GM19240 (cell line): ENCODE results near the gene KLF2.
"Not testable (repeated sequence)": the region's sequence is repeated elsewhere in the genome, so short reads cannot be mapped to it uniquely, and the experiment has no call there.

Experiments
- DNase-seq: peaks from one replicate; pipeline ENCODE4 v3.0.0; 2011; ENCODE audit warnings: low spot score; ENCODE audit not compliant: insufficient read length

KLF2 gene

DNA sequence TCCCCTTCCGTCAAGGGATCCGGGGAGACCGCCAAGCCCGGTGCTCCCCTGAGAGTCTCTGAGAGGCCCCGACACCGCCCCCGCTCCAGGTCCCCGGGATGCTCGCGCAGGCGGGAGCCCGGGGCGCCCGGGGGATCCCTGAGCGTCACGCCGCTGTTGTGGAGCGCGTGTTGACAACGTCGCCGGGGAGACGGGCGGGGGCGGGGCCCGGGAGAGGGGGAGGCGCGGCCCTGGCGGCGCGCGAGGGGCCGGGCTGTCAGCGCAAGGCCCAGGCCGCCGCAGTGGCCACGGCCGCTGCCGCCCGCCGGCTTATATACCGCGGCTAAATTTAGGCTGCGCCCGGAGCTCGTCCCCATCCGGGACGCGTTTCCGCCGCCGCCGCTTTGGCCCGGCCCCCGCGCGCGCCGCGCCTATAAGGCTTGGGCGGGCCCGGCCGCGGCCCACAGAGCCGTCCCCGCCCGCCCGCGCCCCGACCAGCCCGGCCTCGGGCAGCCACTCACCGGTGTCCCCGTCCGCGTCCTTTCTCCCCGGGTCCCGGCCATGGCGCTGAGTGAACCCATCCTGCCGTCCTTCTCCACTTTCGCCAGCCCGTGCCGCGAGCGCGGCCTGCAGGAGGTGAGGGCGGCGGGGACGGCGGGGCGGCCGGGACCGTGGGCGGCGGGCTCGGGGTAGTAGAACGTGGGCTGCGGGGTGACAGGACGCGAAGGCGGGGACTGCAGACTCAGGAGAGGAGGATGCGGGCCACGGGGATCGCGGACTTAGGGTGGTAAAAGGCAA, at the start of gene KLF2:
Gene KLF2 (plus strand): TSS at position 443 of the 777 bp plus-strand sequence. CDS start 98 bp downstream, at position 541.
- peak; percentile 80 for DNase-seq

DNA sequence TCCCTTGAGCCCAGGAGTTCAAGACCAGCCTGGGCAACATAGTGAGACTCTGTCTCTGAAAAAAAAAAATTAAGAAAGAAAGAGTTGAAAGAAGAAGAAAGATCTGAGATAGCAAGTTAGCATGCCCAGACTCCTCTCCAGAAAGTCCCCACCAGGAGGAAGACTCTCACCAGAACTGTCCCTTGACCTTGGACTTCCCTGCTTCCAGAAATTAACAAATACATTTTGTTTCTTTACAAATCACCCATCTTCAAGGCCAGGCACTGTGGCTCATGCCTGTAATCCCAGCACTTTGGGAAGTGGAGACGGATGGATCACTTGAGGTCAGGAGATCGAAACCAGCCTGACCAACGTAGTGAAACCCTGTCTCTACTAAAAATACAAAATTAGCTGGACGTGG, 44.3 kb upstream of the KLF2 start:
- DNase-seq: no peak

DNA sequence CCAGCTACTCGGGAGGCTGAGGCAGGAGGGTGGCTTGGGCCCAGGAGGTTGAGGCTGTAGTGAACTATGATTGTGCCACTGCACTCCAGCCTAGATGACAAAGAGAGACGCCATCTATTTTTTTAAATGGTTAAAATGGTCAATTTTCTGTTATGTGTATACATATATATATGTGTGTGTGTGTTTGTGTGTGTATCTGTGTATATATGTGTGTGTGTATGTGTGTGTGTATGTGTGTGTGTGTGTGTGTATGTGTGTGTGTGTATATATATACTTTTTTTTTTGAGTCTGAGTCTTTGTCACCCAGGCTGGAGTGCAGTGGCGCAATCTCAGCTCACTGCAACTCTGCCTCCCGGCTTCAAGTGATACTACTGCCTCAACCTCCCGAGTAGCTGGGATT, 42.9 kb upstream of the KLF2 start:
- DNase-seq: no peak

DNA sequence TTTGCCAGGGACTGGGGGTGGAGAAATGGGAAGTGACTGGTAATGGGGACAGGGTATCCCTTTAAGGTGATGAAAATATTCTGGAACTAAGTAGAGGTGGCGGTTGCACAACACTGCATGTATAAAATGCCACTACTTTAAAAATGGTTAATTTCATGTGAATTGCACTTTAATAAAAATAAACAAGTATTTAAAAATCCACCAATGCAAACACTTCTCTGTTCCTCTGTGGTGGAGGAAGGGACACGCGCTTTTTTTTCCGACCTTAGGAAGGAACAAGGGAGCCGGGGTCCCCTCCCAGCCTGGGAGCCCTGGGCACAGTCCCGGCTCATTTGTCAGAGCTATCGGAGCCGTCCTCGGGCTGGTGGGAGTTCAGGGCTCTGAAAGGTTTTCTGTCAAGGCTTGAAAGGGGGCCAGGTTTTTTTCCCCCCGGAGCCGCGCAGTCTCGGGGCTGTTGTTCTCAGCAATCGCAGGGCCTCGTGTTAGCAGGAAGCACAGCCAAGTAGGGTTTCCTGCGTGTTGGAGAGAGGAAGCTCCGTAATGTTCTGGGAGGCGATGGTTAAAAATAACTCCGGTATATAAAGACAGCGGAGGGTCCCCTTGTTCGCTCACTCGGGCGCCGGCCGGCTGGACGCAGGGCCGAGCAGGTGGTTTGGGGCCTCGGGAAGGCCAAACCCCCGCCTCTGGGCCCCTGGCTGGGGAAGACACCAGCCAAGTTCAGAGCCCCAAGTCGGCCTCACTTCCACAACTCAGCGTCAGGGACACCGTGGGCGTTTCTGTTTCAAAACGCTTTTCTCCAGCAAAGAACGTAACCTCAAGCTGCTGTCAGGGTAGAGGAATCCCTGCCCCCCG, 41.2 kb upstream of the KLF2 start:
- DNase-seq: peak; percentile 72

DNA sequence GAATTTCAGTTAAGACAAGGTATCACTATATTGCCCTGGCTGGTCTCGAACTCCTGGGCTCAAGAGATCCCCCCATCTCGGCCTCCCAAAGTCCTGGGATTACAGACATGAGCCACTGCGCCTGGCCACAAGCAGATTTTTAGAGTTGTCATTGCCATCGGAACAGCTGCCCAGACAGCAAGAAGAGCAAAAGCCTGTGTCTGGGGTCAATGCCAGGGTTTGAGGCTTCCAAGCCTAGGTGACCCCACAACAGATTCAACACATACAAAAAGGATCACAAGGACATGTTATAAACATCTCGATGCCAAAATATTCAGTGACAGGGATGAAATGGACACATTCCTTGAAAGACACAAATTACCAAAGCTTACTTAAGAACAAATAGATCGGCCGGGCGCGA, 40.1 kb upstream of the KLF2 start:
- no peak for DNase-seq

DNA sequence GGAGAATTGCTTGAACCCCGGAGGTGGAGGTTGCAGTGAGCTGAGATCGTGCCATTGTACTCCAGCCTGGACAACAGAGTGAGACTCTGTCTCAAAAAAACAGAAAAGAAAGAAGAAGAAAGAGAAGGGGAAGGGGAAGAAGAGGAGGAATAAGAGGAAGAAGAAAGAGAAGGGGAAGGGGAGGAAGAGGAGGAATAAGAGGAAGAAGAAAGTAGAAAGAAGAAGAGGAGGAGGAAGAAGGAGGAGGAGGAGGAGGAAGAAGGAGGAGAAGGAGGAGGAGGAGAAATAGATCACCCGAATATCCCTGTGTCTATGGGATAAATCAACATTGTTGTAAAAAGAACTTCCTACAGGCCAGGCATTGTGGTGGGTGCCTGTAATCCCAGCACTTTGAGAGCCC, 39.5 kb upstream of the KLF2 start:
- DNase-seq: not testable (repeated sequence)

DNA sequence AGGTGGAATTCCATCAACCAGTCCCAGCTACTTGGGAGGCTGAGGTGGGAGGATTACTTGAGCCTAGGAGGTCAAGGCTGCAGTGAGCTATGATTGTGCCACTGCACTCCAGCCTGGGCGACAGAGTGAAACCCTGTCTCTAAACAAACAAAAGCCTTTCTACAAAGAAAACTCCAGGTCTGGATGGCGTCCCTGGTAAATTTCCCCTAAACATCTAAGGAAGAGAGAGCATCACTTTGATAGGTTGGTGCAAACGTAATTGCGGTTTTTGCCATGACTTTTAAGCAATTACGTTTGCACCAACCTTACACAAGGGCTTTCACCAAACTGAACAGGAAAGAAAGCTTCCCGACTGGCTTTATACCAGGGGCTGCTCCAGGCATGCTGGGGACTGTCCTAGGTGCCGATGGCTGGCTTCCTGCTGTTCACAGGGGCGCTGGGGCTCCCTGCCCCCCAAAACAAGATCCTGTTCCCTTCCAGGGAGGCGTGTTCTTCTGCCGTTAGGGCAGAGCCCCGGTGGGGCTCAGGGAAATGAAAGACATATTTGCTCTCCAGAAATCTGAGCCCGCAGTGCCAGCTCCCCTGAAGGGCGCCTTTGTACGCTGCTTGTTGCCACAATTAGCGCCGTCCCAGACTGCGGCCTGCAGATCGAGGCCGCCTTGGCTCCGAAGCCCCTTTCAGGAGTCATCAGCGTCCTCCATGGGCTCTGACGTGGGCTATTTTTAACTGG, 38.7 kb upstream of the KLF2 start:
- no peak for DNase-seq

DNA sequence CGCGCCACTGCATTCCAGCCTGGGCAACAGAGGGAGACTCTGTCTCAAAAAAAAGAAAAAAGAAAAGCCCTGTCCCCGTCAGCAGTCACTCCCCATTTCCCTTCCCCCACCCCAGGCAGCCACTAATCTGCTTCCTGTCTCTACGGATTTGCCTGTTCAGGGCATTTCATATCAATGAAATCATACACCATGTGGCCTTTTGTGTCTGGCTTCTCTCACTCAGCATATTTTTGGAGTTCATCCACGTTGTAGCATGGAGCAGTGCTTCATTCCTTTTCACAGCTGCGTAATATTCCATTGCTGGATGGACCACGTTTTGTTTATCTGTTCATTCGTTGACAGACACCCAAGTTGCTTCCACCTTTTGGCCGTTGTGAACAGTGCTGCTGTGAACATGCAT, 36.1 kb upstream of the KLF2 start:
- DNase-seq: no peak

DNA sequence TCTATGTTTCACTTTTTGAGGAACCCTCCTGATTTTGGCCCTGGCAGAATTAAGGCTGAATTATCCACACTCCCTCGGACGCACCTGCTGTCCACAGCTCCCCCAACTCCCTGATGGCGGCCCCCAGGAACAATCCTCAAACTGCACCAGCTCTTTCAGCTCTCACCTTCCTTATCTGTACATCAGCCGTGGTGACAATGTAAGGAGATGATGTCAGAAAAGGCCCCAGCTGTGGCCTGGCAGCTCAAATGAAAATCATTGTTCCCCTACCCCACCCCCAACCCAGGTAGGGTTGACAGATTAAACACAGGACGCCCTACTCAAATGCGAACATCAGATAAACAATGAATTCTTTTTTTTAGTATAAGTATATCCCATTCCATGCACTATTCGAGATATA, 35.0 kb upstream of the KLF2 start:
- no peak for DNase-seq

DNA sequence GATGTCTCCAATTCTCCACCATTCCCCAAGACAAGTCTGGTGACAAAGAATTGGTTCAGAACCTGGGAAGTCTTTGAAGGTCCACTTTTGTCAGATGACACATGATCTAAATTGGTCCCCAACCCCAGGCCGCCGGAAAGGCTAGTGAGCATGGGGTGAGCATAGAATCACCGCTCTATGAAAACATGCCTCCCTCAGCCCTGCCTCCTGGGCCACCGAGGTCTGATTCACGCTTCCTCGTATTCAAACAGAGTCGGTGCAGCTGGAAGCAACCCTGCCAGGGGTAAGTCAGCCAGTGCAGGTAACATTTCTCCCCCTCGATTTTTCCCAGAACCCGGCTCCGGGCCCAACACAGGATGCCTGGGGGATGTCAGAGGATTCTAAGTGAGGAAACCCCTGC, 33.9 kb upstream of the KLF2 start:
- no peak for DNase-seq

DNA sequence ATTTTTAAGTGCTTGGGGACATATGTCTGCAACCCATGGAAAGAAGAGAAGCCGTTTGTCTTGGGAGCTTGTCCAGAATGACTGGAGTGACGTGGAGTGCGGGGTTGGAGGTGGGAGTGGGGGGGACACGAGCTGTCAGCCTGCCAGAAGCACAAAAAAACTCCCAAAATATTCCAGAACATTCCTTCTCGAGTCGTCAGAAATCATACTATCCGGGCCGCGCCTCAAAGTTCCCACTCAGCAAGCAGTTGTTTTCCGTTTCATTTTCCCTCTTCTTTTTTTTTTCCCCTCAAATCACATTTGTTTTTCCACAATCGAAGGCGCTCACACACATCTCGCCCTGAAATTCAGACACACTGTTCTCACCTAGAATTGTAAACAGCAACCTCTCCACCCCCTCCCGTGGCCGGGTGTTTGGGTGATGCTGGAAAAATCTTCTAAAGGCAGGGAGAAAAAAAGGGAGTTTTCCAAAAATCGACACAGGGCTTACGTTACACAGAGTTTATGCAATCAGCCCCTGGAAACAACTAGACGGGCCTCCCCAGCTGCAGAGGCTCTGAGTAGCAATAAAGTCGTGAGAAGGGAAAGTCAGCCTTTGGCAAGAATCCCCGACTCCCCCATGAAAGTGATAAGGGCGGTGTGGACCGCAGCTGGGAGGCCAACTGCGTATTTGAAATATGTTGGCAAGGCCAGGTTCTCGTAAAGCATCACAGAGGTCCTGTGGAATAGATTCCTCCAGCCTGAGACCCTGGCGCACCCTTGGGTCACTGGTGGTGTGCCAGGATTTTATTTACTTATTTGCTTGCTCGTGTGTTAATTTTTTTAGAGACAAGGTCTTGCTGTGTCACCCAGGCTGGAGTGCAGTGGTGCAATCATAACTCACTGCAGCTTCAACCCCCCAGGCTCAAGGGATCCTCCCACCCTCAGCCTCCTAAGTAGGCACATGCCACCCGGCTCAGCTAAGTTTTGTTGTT, 31.2 kb upstream of the KLF2 start:
- no peak for DNase-seq

- DNase-seq: no peak
Measured at GRCh38 chr19:16295057-16295456, 29.6 kb upstream of the KLF2 start.

GRCh38 chr19:16296713-16297112, 27.9 kb upstream of the KLF2 start:
- no peak for DNase-seq

- DNase-seq: no peak
Measured at GRCh38 chr19:16297575-16298178, 26.9 kb upstream of the KLF2 start.

- no peak for DNase-seq
Measured at GRCh38 chr19:16298334-16298733, 26.3 kb upstream of the KLF2 start.

- no peak for DNase-seq
Measured at GRCh38 chr19:16301999-16302694, 22.5 kb upstream of the KLF2 start.

GRCh38 chr19:16303755-16304154, 20.9 kb upstream of the KLF2 start:
- no peak for DNase-seq

DNA sequence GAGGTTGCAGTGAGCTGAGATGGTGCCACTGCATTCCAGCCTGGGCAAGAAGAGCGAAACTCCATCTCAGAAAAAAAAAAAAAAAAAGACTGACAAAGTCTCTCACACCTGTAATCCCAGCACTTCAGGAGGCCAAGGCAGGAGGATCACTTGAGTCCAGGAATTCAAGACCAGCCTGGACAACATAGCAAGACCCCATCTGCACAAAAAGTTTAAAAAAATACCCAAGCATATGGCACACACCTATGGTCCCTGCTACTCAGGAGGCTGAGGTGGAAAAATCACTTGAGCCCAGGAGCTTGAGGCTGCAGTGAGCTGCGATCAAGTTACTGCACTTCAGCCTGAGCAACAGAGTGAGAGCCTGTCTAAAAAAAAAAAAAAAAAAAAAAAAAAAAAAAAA, 20.1 kb upstream of the KLF2 start:
- not testable (repeated sequence) for DNase-seq

- not testable (repeated sequence) for DNase-seq
Measured at GRCh38 chr19:16305060-16305459, 19.6 kb upstream of the KLF2 start.
